Left lung (tissue), 10 donors: ENCODE measurements around the gene CYP3A5. TPM values are rescaled to one million over a fixed set of nuclear protein-coding genes. Genes with fewer than 3 reads are reported as not detected.
A peak's percentile ranks its signal among the peaks of the same experiment; 100 is the strongest.

Experiments used
- ATAC-seq: fragments of 200-7000 bp; cut with Tn5 transposase; one replicate; pipeline ENCODE4 v1.9.1; 2020; ENCODE audit warnings: moderate library complexity
- DNase-seq, 4 donors: peaks; one replicate each; pipeline ENCODE4 v3.0.0-alpha.2; 2013 to 2020
- H3K27ac ChIP-seq, 2 donors: fragments of 200-600 bp; sonication (generic) in 1 of 2; one replicate each; pipeline versions ENCODE4 v1.5.0 to v1.8.0; 2020 to 2021
- H3K27me3 ChIP-seq, 2 donors: fragments of 200-600 bp; sonication (generic) in 1 of 2; one replicate each; pipeline versions ENCODE4 v1.5.0 to v1.8.0; 2020 to 2021
- H3K36me3 ChIP-seq, 2 donors: fragments of 200-600 bp; sonication (generic) in 1 of 2; one replicate each; pipeline versions ENCODE4 v1.5.0 to v1.8.0; 2020 to 2021
- H3K4me1 ChIP-seq, 2 donors: fragments of 200-600 bp; one replicate each; pipeline ENCODE4 v1.8.0; 2021
- H3K4me3 ChIP-seq, 2 donors: fragments of 200-600 bp; sonication (generic) in 1 of 2; one replicate each; pipeline versions ENCODE4 v1.5.0 to v1.8.0; 2020 to 2021; ENCODE audit warnings: mild to moderate bottlenecking in 1 of 2
- H3K9me3 ChIP-seq, 2 donors: fragments of 200-600 bp; sonication (generic) in 1 of 2; one replicate each; pipeline versions ENCODE4 v1.5.0 to v1.8.0; 2020 to 2021
- CTCF ChIP-seq, 2 donors: fragments of 200-600 bp; sonication (generic) in 1 of 2; IDR thresholded peaks; one replicate each; pipeline versions ENCODE4 v1.5.0 to v1.8.0; 2021; ENCODE audit warnings: antibody characterized with exemption in 2 of 2
- intact Hi-C, 2 donors: fragments of 100-400 bp; cut with DNase I; formaldehyde crosslinking; loops; one replicate each; pipeline versions ENCODE4 v1.11.2 to v1.14.2; 2022
- polyA plus RNA-seq, 6 donors: library from polyadenylated mRNA; unstranded; fragments of 120-200 nt; gene quantifications; one replicate each; pipeline ENCODE4 v1.2.1, GENCODE V29; 2013; ENCODE audit not compliant: insufficient read length in 6 of 6
- total RNA-seq, 2 donors: library from RNA; stranded (reverse); fragmentation: NEBNext Ultra II Directional; extraction: Animal tissue kit (Norgen Biotek cat#: 25700); gene quantifications; one replicate each; pipeline ENCODE4 v1.2.1, GENCODE V29; 2021
- donor health status: DM: no; HTN: yes; CAD: no.
- donor health status: DM: no; HTN: no; CAD: no.

The CYP3A5 gene
- total and polyA plus RNA-seq, 8 donors = 5.7 to 29.5 (median 17.5) TPM

DNA sequence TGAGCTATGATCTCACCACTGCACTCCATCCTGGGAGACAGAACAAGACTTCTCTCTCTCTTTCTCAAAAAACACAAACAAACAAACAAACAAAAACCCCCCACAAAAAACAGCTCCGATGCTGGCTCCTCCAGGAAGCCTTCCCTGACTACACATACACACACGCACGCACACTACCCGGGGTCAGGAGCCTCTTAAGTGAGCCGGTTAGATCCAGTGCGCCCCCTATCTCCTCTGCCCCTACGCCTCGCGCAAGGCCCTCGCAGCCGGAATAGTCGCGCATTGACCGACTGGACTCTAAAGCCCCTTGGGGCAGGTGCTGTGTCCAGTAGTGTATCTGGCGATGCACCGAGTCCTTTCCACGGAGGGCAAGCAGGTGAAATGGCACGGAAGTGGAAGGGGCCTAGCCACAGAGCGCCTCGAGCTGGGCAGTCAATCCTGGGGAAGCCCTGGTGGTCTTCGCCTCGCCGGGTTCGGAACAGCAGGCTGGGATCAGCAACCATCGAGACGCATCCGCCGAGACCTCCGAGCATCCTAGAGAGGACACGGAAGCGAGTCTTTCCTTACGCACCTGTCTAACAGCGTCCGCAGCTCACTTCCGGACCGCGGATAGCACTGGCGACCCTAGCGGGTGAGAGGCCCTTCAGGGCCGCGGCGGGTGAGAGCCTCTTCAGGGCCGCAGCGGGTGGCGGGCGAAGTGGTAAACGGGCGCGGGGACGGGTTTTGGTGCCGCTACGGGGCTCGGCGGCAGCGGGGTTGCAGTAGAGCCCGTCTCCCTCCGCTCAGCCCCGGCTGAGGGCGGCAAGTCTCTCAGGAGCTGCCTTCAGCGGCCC lies 63.2 kb downstream of the CYP3A5 start, which contains the start of gene ZSCAN25:
ZSCAN25 (plus strand) TSS at position 588 of the 833 bp plus-strand sequence. CDS start 2,661 bp downstream, outside the sequence.
- H3K4me1 ChIP-seq = peaks cover 7 to 20% of the 10 kb centered on the region in 2 donors
- peak; percentile 99 for ATAC-seq
- H3K36me3 ChIP-seq = peaks cover 0 to 32% of the 10 kb centered on the region in 2 donors
- TF ChIP-seq CTCF (IDR thresholded peaks at IDR 0.05) = peak; percentile 17 to 25
- no peaks in the 10 kb centered on the region for H3K27me3 ChIP-seq
- peak within 1 kb of the TSS; percentile 73 to 90 for H3K4me3 ChIP-seq
- peak; percentile 87 to 94 (median 91) for DNase-seq
- peak within 1 kb of the TSS; percentile 50 to 82 for H3K27ac ChIP-seq
- no peaks in the 10 kb centered on the region for H3K9me3 ChIP-seq
- intact Hi-C loops = no loop called here

GRCh38 chr7:99615989-99616358 lies 63.8 kb downstream of the CYP3A5 start:
- intact Hi-C loops = no loop called here
- TF ChIP-seq CTCF (IDR thresholded peaks at IDR 0.05) = no peak
- H3K27me3 ChIP-seq = no peaks in the 10 kb centered on the region
- H3K9me3 ChIP-seq = no peaks in the 10 kb centered on the region
- DNase-seq (no peak), ATAC-seq (no peak)
- H3K4me3 ChIP-seq = peak overlapping the region in 1 of 2 donors; percentile 90
- H3K27ac ChIP-seq = peak overlapping the region in 1 of 2 donors; percentile 82
- peaks cover 0 to 26% of the 10 kb centered on the region in 2 donors for H3K36me3 ChIP-seq
- peaks cover 7 to 20% of the 10 kb centered on the region in 2 donors for H3K4me1 ChIP-seq

DNA sequence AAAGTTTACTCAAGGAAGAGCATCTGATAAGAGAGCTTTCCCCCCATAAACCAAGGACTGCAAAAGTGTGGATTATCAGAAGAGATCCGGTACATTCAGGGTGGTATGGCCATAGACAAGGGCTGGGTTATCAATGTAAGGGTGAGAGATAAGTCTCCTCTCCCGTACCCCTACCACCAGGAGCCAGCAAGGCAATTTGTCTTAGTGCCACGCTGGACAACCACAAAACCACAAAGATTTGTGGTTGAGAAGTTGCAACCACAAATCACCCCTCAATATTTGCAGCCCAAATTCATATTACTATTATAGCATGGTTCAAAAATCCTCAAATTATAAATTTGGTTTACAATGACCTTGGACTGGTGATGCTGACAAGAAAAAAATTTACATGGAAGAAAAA lies 65.3 kb downstream of the CYP3A5 start:
- ATAC-seq = no peak

GRCh38 chr7:99607548-99607947 lies 72.2 kb downstream of the CYP3A5 start:
- H3K9me3 ChIP-seq = no peaks in the 10 kb centered on the region
- no peaks in the 10 kb centered on the region for H3K4me1 ChIP-seq
- H3K36me3 ChIP-seq = no peaks in the 10 kb centered on the region
- DNase-seq (no peak), ATAC-seq (no peak)
- intact Hi-C loops = no loop called here
- H3K27ac ChIP-seq = no peak overlapping the region
- H3K27me3 ChIP-seq = no peaks in the 10 kb centered on the region
- TF ChIP-seq CTCF (IDR thresholded peaks at IDR 0.05) = no peak
- H3K4me3 ChIP-seq = no peak overlapping the region

More for the DNA sequence above, 65.3 kb downstream of the CYP3A5 start:
- peaks cover 0 to 12% of the 10 kb centered on the region in 2 donors for H3K36me3 ChIP-seq
- H3K9me3 ChIP-seq = no peaks in the 10 kb centered on the region
- H3K27me3 ChIP-seq = no peaks in the 10 kb centered on the region
- no peak for DNase-seq
- H3K4me3 ChIP-seq = no peak overlapping the region
- intact Hi-C loops = no loop called here
- peaks cover 7 to 20% of the 10 kb centered on the region in 2 donors for H3K4me1 ChIP-seq
- no peak for TF ChIP-seq CTCF (IDR thresholded peaks at IDR 0.05)
- H3K27ac ChIP-seq = no peak overlapping the region

GRCh38 chr7:99606531-99606930 lies 73.3 kb downstream of the CYP3A5 start:
- Histone ChIP-seq H3K27me3 (no peaks in the 10 kb centered on the region), H3K4me1 (no peaks in the 10 kb centered on the region), H3K36me3 (no peaks in the 10 kb centered on the region), H3K4me3 (no peak overlapping the region), H3K27ac (no peak overlapping the region), H3K9me3 (no peaks in the 10 kb centered on the region)
- no peak for ATAC-seq
- no peak for DNase-seq
- no peak for TF ChIP-seq CTCF (IDR thresholded peaks at IDR 0.05)
- intact Hi-C loops = no loop called here
